Measurements from ENCODE around the gene TRIM45. TPM values are rescaled to one million over a fixed set of nuclear protein-coding genes. Genes with fewer than 3 reads are reported as not detected.
A peak's percentile ranks its signal among the peaks of the same experiment; 100 is the strongest.

TRIM45 gene, protein sequence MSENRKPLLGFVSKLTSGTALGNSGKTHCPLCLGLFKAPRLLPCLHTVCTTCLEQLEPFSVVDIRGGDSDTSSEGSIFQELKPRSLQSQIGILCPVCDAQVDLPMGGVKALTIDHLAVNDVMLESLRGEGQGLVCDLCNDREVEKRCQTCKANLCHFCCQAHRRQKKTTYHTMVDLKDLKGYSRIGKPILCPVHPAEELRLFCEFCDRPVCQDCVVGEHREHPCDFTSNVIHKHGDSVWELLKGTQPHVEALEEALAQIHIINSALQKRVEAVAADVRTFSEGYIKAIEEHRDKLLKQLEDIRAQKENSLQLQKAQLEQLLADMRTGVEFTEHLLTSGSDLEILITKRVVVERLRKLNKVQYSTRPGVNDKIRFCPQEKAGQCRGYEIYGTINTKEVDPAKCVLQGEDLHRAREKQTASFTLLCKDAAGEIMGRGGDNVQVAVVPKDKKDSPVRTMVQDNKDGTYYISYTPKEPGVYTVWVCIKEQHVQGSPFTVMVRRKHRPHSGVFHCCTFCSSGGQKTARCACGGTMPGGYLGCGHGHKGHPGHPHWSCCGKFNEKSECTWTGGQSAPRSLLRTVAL
- polyA plus RNA-seq (2011; rRNA removed) (3.3 and 3.8 TPM in 2 replicates), polyA minus RNA-seq (2011; rRNA and poly(A)+ RNA removed) (1.2 and 1.9 TPM in 2 replicates)

DNA sequence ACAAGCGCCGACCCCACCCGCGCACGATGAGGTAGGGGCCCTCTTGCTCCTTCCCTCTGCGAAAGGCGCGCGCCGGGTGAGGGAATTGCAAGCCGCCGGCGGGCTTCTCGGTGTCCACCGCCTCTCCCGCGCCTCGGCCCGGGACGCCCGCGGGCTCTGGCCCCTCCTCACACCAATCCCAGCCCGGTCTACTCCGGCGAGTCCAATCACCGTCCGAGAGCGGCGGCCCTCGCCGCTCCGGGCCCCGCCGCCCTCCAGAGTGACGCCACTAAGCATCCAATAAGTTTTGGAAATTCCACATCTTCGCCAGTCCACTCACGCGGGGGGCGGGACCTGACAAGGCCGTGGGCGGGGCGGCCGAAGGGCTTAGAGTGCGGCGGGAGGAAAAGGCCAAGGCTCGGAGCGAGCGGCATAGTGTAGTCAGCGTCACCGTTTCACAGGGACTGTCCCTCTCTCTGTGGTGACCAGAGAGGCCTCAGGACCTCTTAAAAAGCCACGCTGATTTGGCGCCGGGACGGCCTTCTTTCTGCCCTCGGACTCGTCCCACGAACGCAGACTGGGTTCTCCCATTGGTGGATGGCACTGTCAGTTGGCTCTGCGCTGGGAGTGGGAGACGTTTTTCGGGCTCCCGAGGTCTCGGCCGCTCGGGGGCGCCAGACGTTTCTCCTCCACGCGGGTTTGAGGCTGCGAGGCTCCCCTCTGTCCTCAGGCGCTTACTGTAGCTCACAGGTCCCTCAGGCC, at the start of gene TRIM45:
Gene TRIM45, minus strand, starts transcription at position 161 of the 741 bp plus-strand sequence. CDS start 548 bp downstream, outside the sequence.
- Histone ChIP-seq H3K36me3 (ENCODE audit: control insufficient read depth, insufficient read depth, low read length) (no peaks in the 10 kb centered on the region), H3K4me3 (ENCODE audit: low read depth, low read length) (peak within 1 kb of the TSS; percentile 73), H3K27me3 (ENCODE audit: control insufficient read depth, insufficient read depth, low read length) (no peaks in the 10 kb centered on the region)
- ChIA-PET CTCF (interaction anchor here (0.7 to 11.0 kb wide), 15 partner anchors 9 to 163 kb away, joined by 3 to 83 read pairs (median 4); no protein-coding TSS in a partner anchor), POLR2A (interaction anchor here (0.6 kb wide), 1 partner anchor 176 kb away, joined by 3 read pairs; no protein-coding TSS in a partner anchor)
- DNase-seq (ENCODE audit: low read depth) = peak; percentile 90
- TF ChIP-seq, protein P1, sequence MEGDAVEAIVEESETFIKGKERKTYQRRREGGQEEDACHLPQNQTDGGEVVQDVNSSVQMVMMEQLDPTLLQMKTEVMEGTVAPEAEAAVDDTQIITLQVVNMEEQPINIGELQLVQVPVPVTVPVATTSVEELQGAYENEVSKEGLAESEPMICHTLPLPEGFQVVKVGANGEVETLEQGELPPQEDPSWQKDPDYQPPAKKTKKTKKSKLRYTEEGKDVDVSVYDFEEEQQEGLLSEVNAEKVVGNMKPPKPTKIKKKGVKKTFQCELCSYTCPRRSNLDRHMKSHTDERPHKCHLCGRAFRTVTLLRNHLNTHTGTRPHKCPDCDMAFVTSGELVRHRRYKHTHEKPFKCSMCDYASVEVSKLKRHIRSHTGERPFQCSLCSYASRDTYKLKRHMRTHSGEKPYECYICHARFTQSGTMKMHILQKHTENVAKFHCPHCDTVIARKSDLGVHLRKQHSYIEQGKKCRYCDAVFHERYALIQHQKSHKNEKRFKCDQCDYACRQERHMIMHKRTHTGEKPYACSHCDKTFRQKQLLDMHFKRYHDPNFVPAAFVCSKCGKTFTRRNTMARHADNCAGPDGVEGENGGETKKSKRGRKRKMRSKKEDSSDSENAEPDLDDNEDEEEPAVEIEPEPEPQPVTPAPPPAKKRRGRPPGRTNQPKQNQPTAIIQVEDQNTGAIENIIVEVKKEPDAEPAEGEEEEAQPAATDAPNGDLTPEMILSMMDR (IDR thresholded peaks at IDR 0.05; ENCODE audit: insufficient read depth, low read depth, low read length) = peak; percentile 92

DNA sequence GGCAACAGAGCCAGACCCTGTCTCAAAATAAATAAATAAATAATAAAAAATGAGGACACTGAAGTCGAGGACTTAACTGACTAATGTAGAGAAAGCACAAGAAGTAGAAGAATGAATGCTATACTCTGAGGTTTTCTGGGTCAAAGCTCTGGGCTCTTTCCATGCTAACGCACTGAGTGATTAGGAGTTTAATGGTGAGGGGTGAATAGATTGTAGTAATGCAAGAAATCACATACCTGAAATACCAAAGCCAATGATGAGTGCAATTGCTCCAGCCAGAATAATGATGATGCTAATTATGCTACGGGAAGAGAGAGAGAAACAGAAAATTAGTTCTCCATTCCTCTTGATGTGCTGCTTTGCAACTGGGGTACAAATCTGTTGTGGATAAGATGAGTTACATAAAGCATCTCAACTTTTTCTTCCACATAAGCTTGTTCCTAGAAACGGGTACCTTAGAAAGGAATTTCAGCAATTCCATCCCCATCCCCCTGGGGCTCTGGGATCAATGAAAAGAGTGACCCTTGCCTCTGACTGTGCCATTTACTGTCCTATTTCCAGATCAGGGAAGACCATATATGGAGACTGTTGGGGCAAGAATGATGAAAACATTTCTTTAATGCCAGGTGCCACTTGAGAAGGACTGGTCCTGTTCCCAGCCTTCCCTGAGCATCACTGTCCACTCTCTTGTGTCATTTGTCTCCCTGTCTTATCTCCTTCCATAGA, 48.5 kb upstream of the TRIM45 start:
- ChIA-PET CTCF (no interaction called here), POLR2A (no interaction called here)
- DNase-seq (ENCODE audit: low read depth) = no peak
- Histone ChIP-seq H3K4me3 (ENCODE audit: low read depth, low read length) (no peak overlapping the region), H3K27me3 (ENCODE audit: control insufficient read depth, insufficient read depth, low read length) (no peaks in the 10 kb centered on the region), H3K36me3 (ENCODE audit: control insufficient read depth, insufficient read depth, low read length) (no peaks in the 10 kb centered on the region)
- TF ChIP-seq, protein P1 (IDR thresholded peaks at IDR 0.05; ENCODE audit: insufficient read depth, low read depth, low read length) = no peak

DNA sequence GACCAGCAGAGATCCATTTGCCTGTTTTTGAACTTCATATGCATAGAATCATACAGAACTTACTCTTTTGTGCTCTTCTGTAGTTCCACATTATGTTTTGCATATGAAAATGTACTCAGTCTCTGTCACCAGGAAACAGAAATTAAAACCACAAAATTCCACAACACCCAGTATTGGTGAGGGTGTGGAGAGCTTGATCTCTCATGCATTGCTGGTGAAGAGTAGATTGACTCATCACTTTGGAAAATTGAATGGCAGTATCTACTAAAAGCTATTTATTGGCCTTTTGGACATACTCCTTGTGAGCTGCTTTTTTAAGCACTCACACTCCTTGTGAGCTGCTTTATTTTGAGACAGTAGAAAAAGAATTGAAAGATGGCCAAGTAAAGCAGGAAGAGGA, 45.9 kb upstream of the TRIM45 start:
- Histone ChIP-seq H3K36me3 (ENCODE audit: control insufficient read depth, insufficient read depth, low read length) (no peaks in the 10 kb centered on the region), H3K4me3 (ENCODE audit: low read depth, low read length) (no peak overlapping the region), H3K27me3 (ENCODE audit: control insufficient read depth, insufficient read depth, low read length) (no peaks in the 10 kb centered on the region)
- TF ChIP-seq, protein P1 (IDR thresholded peaks at IDR 0.05; ENCODE audit: insufficient read depth, low read depth, low read length) = no peak
- POLR2A ChIA-PET = no interaction called here
- no peak for DNase-seq (ENCODE audit: low read depth)
- CTCF ChIA-PET = interaction anchor here (1.4 kb wide), 1 partner anchor 17 kb away, joined by 3 read pairs; no protein-coding TSS in a partner anchor

DNA sequence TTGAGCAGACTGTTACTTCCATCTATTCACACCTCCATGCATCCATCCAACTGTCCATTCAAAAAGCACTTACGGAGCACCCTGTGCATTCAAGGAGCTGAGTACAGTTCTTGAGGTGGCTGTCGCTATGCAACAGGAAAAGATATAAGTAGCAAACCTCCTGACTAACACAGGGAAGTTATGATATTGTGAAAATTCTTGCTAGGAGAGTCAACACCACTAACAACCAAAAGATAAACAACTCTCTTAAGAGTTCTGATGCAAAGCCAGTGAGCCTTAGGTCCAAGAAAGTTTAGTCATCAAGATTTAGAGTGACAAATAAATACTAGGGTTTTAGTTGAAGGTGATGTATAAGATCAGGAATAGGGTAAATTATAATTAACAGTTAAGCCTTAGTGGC, 44.5 kb upstream of the TRIM45 start:
- ChIA-PET CTCF (interaction anchor here (1.0 to 1.6 kb wide), 2 partner anchors 26 to 98 kb away, joined by 3 to 4 read pairs; no protein-coding TSS in a partner anchor), POLR2A (no interaction called here)
- H3K4me3 ChIP-seq (ENCODE audit: low read depth, low read length) = no peak overlapping the region
- DNase-seq (ENCODE audit: low read depth) = peak; percentile 59
- TF ChIP-seq, protein P1 (IDR thresholded peaks at IDR 0.05; ENCODE audit: insufficient read depth, low read depth, low read length) = no peak
- no peaks in the 10 kb centered on the region for H3K36me3 ChIP-seq (ENCODE audit: control insufficient read depth, insufficient read depth, low read length)
- no peaks in the 10 kb centered on the region for H3K27me3 ChIP-seq (ENCODE audit: control insufficient read depth, insufficient read depth, low read length)

Data from BJ (cell line).